ENCODE measurements around the gene TMEM203.

TMEM203 gene

GRCh38 chr9:137193771-137194170, 11.7 kb downstream of the TMEM203 start:
- no peak for TF ChIP-seq CTCF (conservative IDR thresholded peaks at IDR 0.05; ENCODE audit: low read length)
- DNase-seq (ENCODE audit: low read depth): no peak
- H3K4me3 ChIP-seq (ENCODE audit: low read length): no peak overlapping the region

- no peak overlapping the region for H3K4me3 ChIP-seq (ENCODE audit: low read length)
- no peak for DNase-seq (ENCODE audit: low read depth)
- no peak for TF ChIP-seq CTCF (conservative IDR thresholded peaks at IDR 0.05; ENCODE audit: low read length)
These were observed 12.6 kb downstream of the TMEM203 start for GRCh38 chr9:137192859-137193258.

DNA sequence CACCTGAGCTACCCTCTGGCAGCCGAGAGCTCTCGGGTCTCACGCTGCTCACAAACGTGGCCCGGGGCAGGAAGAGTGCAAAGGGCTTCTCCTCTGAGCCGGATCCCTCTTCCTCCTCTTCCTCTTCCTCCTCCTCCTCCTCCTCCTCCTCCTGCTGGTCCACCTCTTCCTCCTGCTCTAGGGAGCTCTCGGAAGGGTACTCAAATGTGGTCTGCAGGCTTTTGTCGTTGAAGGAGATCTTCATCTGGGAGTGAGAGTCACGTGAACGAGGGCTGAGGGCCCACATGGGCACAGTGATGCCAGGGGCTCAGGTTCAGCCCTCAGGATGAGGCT, 13.0 kb downstream of the TMEM203 start:
- no peak for TF ChIP-seq CTCF (conservative IDR thresholded peaks at IDR 0.05; ENCODE audit: low read length)
- DNase-seq (ENCODE audit: low read depth): no peak
- H3K4me3 ChIP-seq (ENCODE audit: low read length): no peak overlapping the region

DNA sequence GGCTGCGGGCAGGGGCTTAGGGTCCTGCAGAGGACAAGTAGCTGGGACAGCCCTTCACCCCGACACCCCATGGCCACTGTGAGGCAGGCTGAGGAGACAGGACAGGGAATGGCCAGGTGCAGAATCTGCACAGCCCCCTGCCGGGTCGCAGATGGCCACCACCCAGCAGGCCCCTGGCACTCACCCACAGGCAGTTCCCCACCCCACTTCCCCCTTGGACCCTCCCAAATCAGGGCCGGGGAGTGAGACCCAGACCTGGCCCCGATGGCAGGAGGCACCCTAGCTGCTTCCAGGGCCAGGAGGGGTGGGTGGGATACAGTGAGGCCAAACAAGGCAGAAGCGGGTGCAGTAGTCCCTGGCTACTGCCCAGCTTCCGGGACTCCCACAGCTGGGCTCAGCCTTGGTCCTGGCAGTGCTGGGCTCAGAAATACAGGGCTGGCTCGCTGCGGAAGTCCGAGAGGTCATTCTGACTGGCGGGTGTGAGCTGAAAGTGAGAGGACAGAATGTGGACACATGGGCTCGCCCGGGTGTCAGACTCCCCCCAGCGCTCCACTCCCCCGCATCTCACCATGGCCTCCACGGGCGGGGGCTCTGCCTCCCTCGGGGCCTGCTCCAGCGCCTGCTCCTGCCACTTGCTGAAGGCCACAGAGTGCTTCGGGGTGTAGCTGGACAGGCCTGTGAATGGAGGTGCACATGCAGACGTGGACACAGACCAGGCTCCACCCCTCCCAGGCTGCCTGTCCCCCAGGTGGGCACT, 13.6 kb downstream of the TMEM203 start:
- TF ChIP-seq CTCF (conservative IDR thresholded peaks at IDR 0.05; ENCODE audit: low read length): no peak
- no peak for DNase-seq (ENCODE audit: low read depth)

DNA sequence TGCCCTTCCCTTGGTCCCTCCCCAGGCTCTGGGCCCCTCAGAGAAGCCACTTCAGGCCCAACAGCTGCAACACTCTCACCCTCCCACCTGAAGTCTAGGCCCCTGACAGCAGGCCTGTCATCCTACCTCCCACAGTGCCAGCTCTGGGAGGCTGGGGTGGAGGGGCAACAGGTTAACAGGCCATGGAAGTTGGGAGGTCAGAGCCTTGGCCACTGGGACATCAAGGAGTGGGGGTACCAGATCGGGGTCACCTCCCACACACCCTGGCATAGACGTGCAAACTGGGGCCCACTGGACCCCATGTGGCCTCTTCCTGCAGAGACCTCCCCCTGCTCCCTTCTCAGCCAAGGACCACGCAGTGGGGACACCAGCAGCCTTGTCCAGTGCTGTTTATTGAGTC, 14.2 kb downstream of the TMEM203 start:
- DNase-seq (ENCODE audit: low read depth): no peak
- no peak overlapping the region for H3K4me3 ChIP-seq (ENCODE audit: low read length)
- TF ChIP-seq CTCF (conservative IDR thresholded peaks at IDR 0.05; ENCODE audit: low read length): no peak

More for the DNA sequence above, 13.6 kb downstream of the TMEM203 start:
- no peak overlapping the region for H3K4me3 ChIP-seq (ENCODE audit: low read length)

DNA sequence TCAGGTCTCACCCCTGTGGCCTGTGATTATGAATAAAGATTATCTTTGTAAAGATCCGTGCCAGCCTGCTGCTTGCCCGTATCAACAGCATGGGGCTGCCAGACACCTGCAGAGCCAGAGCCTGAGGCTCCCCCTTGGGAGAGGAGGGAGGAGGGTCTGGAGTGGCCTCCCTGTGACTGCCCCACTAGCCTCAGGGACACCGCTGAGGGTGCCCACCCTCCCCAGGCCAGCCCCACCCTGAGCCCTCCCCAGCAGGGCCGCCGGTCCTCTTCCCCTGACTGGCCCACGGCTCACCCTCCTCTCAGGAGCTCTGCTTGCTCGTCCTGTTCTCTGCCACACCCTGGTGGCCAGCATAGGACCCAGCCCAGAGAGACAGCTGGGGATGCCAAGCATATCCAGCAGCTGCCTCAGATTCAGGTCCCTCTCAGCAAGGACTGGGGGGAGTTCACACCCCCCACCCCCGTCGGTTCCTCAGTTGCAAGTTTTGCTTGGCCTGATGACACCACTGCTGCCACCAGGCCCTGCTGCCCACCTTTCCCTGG, 15.1 kb downstream of the TMEM203 start:
- no peak for DNase-seq (ENCODE audit: low read depth)
- H3K4me3 ChIP-seq (ENCODE audit: low read length): no peak overlapping the region; the same call in 1 of the 2 replicates
- TF ChIP-seq CTCF (conservative IDR thresholded peaks at IDR 0.05; ENCODE audit: low read length): no peak
